Suprapubic skin (tissue), 4 donors: ENCODE results near the gene TRAF3IP1. TPM values are rescaled to one million over a fixed set of nuclear protein-coding genes. Genes with fewer than 3 reads are reported as not detected.

ENCODE experiments used
- DNase-seq, 2 donors: peaks; one replicate each; pipeline ENCODE4 v3.0.0-alpha.2; 2019; ENCODE audit warnings: low spot score in 2 of 2
- H3K27ac ChIP-seq: fragments of 200-600 bp; sonication (generic); one replicate; pipeline ENCODE4 v1.5.1; 2019
- H3K27me3 ChIP-seq: fragments of 200-600 bp; sonication (generic); one replicate; pipeline ENCODE4 v1.5.1; 2019
- H3K36me3 ChIP-seq: fragments of 200-600 bp; sonication (generic); one replicate; pipeline ENCODE4 v1.5.1; 2019
- H3K4me1 ChIP-seq: fragments of 200-600 bp; sonication (generic); one replicate; pipeline ENCODE4 v1.5.1; 2019
- H3K4me3 ChIP-seq: fragments of 200-600 bp; sonication (generic); one replicate; pipeline ENCODE4 v1.5.1; 2019; ENCODE audit warnings: mild to moderate bottlenecking
- H3K9me3 ChIP-seq: fragments of 200-600 bp; sonication (generic); one replicate; pipeline ENCODE4 v1.5.1; 2019
- EP300 ChIP-seq: sonication (generic); formaldehyde crosslinking; IDR thresholded peaks from one replicate; pipeline ENCODE4 v1.6.1; 2017; ENCODE audit warnings: antibody characterized with exemption
- POLR2A ChIP-seq, 2 donors: fragments of 450-650 bp; IDR thresholded peaks; one replicate each; pipeline ENCODE4 v1.6.1; 2017; ENCODE audit warnings: antibody characterized with exemption in 2 of 2, mild to moderate bottlenecking in 2 of 2, moderate library complexity in 2 of 2
- POLR2AphosphoS5 ChIP-seq, 3 donors: sonication (generic); formaldehyde crosslinking; IDR thresholded peaks; one replicate each; pipeline ENCODE4 v1.6.1; 2017; ENCODE audit warnings: antibody characterized with exemption in 3 of 3
- WGBS: methylation state at CpG from one replicate; pipeline ENCODE4 v1.1.5; 2018; 5-methylcytosine and 5-hydroxymethylcytosine counted together
- total RNA-seq, 4 donors: library from RNA; depleted of rRNA; stranded (reverse); fragments of >200 nt; gene quantifications; one replicate each; pipeline ENCODE4 v1.1.0, GENCODE V29; 2016
- TF ChIP-seq, protein P1 (sequence below), 2 donors: fragments of 200-600 bp in 1 of 2; fragments of 450-650 bp in 1 of 2; sonication (generic) in 1 of 2; IDR thresholded peaks; one replicate each; pipeline ENCODE4 v1.5.1; 2016 to 2019; ENCODE audit warnings: antibody characterized with exemption in 2 of 2, mild to moderate bottlenecking in 1 of 2, moderate library complexity in 1 of 2

The TRAF3IP1 gene
- total RNA-seq, 4 donors from 2014 or later: 10.2 to 15.4 (median 10.6) TPM

- 85% methylated on average over 15 of the region's 15 CpGs for WGBS
- peaks cover 23% of the 10 kb centered on the region for H3K36me3 ChIP-seq
- no peaks in the 10 kb centered on the region for H3K9me3 ChIP-seq
- H3K27me3 ChIP-seq: no peaks in the 10 kb centered on the region
- H3K4me1 ChIP-seq: no peaks in the 10 kb centered on the region
- DNase-seq: no peak
- H3K4me3 ChIP-seq: no peak overlapping the region
- TF ChIP-seq, protein P1, sequence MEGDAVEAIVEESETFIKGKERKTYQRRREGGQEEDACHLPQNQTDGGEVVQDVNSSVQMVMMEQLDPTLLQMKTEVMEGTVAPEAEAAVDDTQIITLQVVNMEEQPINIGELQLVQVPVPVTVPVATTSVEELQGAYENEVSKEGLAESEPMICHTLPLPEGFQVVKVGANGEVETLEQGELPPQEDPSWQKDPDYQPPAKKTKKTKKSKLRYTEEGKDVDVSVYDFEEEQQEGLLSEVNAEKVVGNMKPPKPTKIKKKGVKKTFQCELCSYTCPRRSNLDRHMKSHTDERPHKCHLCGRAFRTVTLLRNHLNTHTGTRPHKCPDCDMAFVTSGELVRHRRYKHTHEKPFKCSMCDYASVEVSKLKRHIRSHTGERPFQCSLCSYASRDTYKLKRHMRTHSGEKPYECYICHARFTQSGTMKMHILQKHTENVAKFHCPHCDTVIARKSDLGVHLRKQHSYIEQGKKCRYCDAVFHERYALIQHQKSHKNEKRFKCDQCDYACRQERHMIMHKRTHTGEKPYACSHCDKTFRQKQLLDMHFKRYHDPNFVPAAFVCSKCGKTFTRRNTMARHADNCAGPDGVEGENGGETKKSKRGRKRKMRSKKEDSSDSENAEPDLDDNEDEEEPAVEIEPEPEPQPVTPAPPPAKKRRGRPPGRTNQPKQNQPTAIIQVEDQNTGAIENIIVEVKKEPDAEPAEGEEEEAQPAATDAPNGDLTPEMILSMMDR (IDR thresholded peaks at IDR 0.05): no peak
- no peak for TF ChIP-seq POLR2A (IDR thresholded peaks at IDR 0.05)
- no peak for TF ChIP-seq EP300
- no peak for TF ChIP-seq POLR2AphosphoS5 (IDR thresholded peaks at IDR 0.05)
- H3K27ac ChIP-seq: no peak overlapping the region
Measured at GRCh38 chr2:238338710-238339394, 18.5 kb downstream of the TRAF3IP1 start.

DNA sequence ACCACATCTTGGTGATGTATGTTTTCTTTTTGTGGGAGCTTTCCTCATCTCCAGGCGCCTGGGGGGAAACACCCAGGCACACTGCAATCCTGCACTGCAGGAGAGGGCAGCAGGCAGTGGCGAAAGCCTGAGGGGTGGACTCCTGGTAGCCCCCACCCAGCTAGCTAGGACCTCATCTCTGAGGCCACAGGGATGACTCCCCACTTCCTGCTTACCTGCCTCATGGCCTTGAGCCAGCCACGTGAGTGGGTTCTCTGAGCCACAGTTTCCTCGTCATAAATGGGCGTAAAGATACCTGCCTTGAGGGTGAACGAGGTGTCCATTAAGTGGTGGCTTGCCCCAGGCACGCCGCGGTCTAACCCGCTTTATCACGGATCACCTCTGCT is 19.1 kb downstream of the TRAF3IP1 start:
- WGBS: 88% methylated on average over 9 of the region's 11 CpGs
- Histone ChIP-seq H3K27ac (no peak overlapping the region), H3K36me3 (peaks cover 19% of the 10 kb centered on the region), H3K9me3 (no peaks in the 10 kb centered on the region), H3K4me3 (no peak overlapping the region), H3K27me3 (no peaks in the 10 kb centered on the region), H3K4me1 (no peaks in the 10 kb centered on the region)
- TF ChIP-seq POLR2AphosphoS5 (IDR thresholded peaks at IDR 0.05) (no peak), POLR2A (IDR thresholded peaks at IDR 0.05) (no peak), EP300 (no peak)
- TF ChIP-seq, protein P1 (IDR thresholded peaks at IDR 0.05): no peak
- no peak for DNase-seq

DNA sequence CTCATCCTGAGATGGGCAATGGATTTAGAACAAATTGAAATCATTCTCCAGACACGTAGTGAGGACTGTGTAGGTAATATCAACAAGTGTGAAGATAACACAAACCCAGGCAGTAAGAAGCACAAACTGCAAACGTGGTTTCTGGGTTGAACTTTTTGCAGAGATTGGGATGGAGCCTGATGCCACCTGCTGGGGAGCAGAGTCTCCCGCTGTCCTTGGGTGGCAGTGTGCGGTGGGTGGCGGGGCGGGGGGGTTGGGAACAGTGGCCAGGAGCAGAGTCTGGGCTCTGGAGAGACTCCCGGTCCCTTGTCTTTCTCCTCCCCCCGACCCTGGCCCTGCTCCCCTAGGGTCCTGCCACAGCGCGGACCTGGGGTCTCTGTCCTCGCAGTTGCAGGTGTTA is 19.5 kb downstream of the TRAF3IP1 start:
- 80% methylated on average over 11 of the region's 11 CpGs for WGBS
- no peaks in the 10 kb centered on the region for H3K27me3 ChIP-seq
- TF ChIP-seq EP300: no peak
- TF ChIP-seq POLR2AphosphoS5 (IDR thresholded peaks at IDR 0.05): no peak
- TF ChIP-seq, protein P1 (IDR thresholded peaks at IDR 0.05): peak in 1 of 2 donors; percentile 17
- TF ChIP-seq POLR2A (IDR thresholded peaks at IDR 0.05): no peak
- H3K4me3 ChIP-seq: no peak overlapping the region
- H3K27ac ChIP-seq: no peak overlapping the region
- H3K4me1 ChIP-seq: no peaks in the 10 kb centered on the region
- no peaks in the 10 kb centered on the region for H3K9me3 ChIP-seq
- H3K36me3 ChIP-seq: peaks cover 15% of the 10 kb centered on the region
- DNase-seq: no peak

DNA sequence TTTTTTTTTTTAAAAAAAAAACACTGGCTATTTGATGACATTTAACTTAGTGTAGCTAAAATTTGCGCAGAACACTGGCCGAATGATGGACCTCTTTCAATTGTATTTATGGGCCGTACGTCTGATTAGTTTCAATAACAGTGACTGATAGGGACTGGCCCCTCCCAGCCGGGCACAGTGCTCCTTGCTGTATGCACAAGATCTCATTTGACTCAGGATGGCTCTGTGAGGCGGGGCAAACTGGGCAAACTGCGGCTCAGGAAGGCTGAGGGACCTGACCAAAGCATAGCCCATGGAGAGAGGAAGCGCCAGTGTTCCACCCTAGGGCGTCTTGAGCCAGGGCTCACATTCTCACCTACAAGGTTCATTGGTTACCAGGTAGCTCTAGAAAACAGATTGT is 21.2 kb downstream of the TRAF3IP1 start:
- WGBS: 92% methylated on average over 9 of the region's 9 CpGs

DNA sequence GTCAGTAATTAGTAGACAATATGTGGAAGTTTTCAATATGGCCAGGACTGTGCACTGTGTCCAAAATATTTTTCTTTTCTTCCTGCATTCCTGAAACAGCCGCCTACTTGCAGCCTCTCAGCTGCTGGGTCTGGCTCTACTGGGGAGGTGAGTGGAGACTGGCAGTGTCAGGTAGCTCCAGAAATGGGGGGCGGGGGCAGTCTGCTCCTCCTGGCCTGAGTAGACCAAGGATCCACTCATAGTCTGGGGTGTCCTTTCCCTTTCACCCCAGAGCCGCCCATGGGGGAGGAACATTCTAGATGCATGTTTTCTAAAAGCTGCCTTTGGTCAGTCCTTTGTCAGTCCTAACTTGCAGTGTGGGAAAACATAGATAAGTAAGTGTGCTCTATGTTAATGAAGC is 23.7 kb downstream of the TRAF3IP1 start:
- no peak for DNase-seq
- no peak overlapping the region for H3K27ac ChIP-seq
- H3K36me3 ChIP-seq: peaks cover 21% of the 10 kb centered on the region
- 84% methylated on average over 3 of the region's 3 CpGs for WGBS
- H3K4me1 ChIP-seq: no peaks in the 10 kb centered on the region
- no peak overlapping the region for H3K4me3 ChIP-seq
- H3K9me3 ChIP-seq: no peaks in the 10 kb centered on the region
- no peak for TF ChIP-seq POLR2AphosphoS5 (IDR thresholded peaks at IDR 0.05)
- TF ChIP-seq POLR2A (IDR thresholded peaks at IDR 0.05): no peak
- TF ChIP-seq EP300: no peak
- TF ChIP-seq, protein P1 (IDR thresholded peaks at IDR 0.05): no peak
- no peaks in the 10 kb centered on the region for H3K27me3 ChIP-seq

More for the DNA sequence above, 21.2 kb downstream of the TRAF3IP1 start:
- TF ChIP-seq POLR2A (IDR thresholded peaks at IDR 0.05): no peak
- no peak for TF ChIP-seq POLR2AphosphoS5 (IDR thresholded peaks at IDR 0.05)
- no peak for TF ChIP-seq EP300
- TF ChIP-seq, protein P1 (IDR thresholded peaks at IDR 0.05): no peak
- H3K27ac ChIP-seq: no peak overlapping the region
- no peaks in the 10 kb centered on the region for H3K27me3 ChIP-seq
- no peaks in the 10 kb centered on the region for H3K4me1 ChIP-seq
- peaks cover 20% of the 10 kb centered on the region for H3K36me3 ChIP-seq
- H3K4me3 ChIP-seq: no peak overlapping the region
- H3K9me3 ChIP-seq: no peaks in the 10 kb centered on the region
- DNase-seq: no peak
